HEK293 (cell line): ENCODE results near the gene CENPF.
A peak's percentile ranks its signal among the peaks of the same experiment; 100 is the strongest.

Source experiments
- CTCF ChIA-PET: fragments of 350-600 bp; formaldehyde crosslinking; extraction: SDS; loops from one replicate; lab custom pipeline; 2021; ENCODE audit warnings: antibody characterized with exemption; lab: Yijun Ruan, JAX
- POLR2A ChIA-PET: fragments of 300-600 bp; formaldehyde crosslinking; extraction: SDS; loops from one replicate; lab custom pipeline; 2020; ENCODE audit warnings: antibody characterized with exemption, inconsistent platforms; lab: Yijun Ruan, JAX
- H3K27ac ChIP-seq: fragments of 200-500 bp; sonication (Bioruptor generic); 2 replicates; pipeline ENCODE4 v1.5.1; 2014; ENCODE audit warnings: low read depth, low read length, control low read depth, inconsistent platforms; ENCODE audit errors: extremely low read depth
- H3K36me3 ChIP-seq, 2 experiments: fragments of 200-500 bp in 1 of 2; sonication (Bioruptor generic) in 1 of 2; 1 replicate in 1 of 2; 2 replicates in 1 of 2; pipeline ENCODE4 v1.5.1; 2014 to 2017; ENCODE audit warnings: inconsistent platforms in 2 of 2, low read length in 2 of 2; ENCODE audit not compliant: control insufficient read depth in 2 of 2, insufficient read depth in 1 of 2
- H3K4me1 ChIP-seq: fragments of 200-500 bp; sonication (Bioruptor generic); 2 replicates; pipeline ENCODE4 v1.5.1; 2014; ENCODE audit warnings: mild to moderate bottlenecking, low read length, inconsistent platforms; ENCODE audit not compliant: control insufficient read depth, insufficient read depth
- H3K4me3 ChIP-seq: 2 replicates; pipeline ENCODE4 v1.5.1; 2011; ENCODE audit warnings: low read depth, mild to moderate bottlenecking, control low read depth, low read length, moderate library complexity
- H3K9me3 ChIP-seq: fragments of 200-500 bp; sonication (Bioruptor generic); 2 replicates; pipeline ENCODE4 v1.5.1; 2014; ENCODE audit warnings: low read depth, low read length, inconsistent platforms; ENCODE audit not compliant: control insufficient read depth, insufficient read depth
- BCL11B ChIP-seq: fragments of 450-650 bp; formaldehyde crosslinking; IDR thresholded peaks from 2 replicates; pipeline ENCODE4 v1.5.1; 2016; ENCODE audit warnings: low read depth, missing biosample characterization, missing genetic modification characterization
- MEIS1 ChIP-seq: sonication (generic); formaldehyde crosslinking; IDR thresholded peaks from 2 replicates; pipeline ENCODE4 v1.8.1; 2022; ENCODE audit warnings: missing genetic modification reagents, mild to moderate bottlenecking, borderline replicate concordance
- PRDM1 ChIP-seq: fragments of 450-650 bp; formaldehyde crosslinking; IDR thresholded peaks from 2 replicates; pipeline ENCODE4; 2016; ENCODE audit warnings: missing biosample characterization, missing genetic modification characterization
- TRIM28 ChIP-seq: IDR thresholded peaks from 2 replicates; pipeline ENCODE4 v1.6.1; 2011; ENCODE audit warnings: low read length, control low read depth, borderline replicate concordance
- ZBTB21 ChIP-seq: fragments of 450-650 bp; formaldehyde crosslinking; IDR thresholded peaks from 2 replicates; pipeline ENCODE4 v1.5.1; 2017; ENCODE audit warnings: missing biosample characterization, missing genetic modification characterization
- ZNF202 ChIP-seq: fragments of 450-650 bp; formaldehyde crosslinking; IDR thresholded peaks from 2 replicates; pipeline ENCODE4 v1.5.1; 2016; ENCODE audit warnings: missing biosample characterization, missing genetic modification characterization, borderline replicate concordance
- ZNF223 ChIP-seq: fragments of 450-650 bp; formaldehyde crosslinking; IDR thresholded peaks from 2 replicates; pipeline ENCODE4 v1.5.1; 2016; ENCODE audit warnings: missing biosample characterization, missing genetic modification characterization
- ZNF248 ChIP-seq: fragments of 450-650 bp; formaldehyde crosslinking; IDR thresholded peaks from 2 replicates; pipeline ENCODE4 v1.5.1; 2017; ENCODE audit warnings: missing biosample characterization, missing genetic modification characterization
- ZNF350 ChIP-seq: fragments of 450-650 bp; formaldehyde crosslinking; IDR thresholded peaks from 2 replicates; pipeline ENCODE4 v1.5.0; 2017; ENCODE audit warnings: missing biosample characterization, mild to moderate bottlenecking, missing genetic modification characterization
- ZNF37A ChIP-seq: fragments of 450-650 bp; IDR thresholded peaks from 2 replicates; pipeline ENCODE4 v1.5.1; 2018; ENCODE audit warnings: missing biosample characterization, missing genetic modification characterization
- ZNF449 ChIP-seq: fragments of 450-650 bp; formaldehyde crosslinking; IDR thresholded peaks from 2 replicates; pipeline ENCODE4 v1.5.1; 2017; ENCODE audit warnings: missing biosample characterization, mild to moderate bottlenecking, missing genetic modification characterization, moderate library complexity
- ZNF473 ChIP-seq: fragments of 450-650 bp; formaldehyde crosslinking; IDR thresholded peaks from 2 replicates; pipeline ENCODE4 v1.5.1; 2017; ENCODE audit warnings: missing biosample characterization, missing genetic modification characterization
- ZNF521 ChIP-seq: fragments of 450-650 bp; formaldehyde crosslinking; IDR thresholded peaks from 2 replicates; pipeline ENCODE4 v1.5.1; 2017; ENCODE audit warnings: missing biosample characterization, mild to moderate bottlenecking, missing genetic modification characterization
- ZNF529 ChIP-seq: fragments of 450-650 bp; formaldehyde crosslinking; IDR thresholded peaks from 2 replicates; pipeline ENCODE4 v1.5.1; 2017; ENCODE audit warnings: missing genetic modification characterization, missing biosample characterization; ENCODE audit not compliant: insufficient replicate concordance
- ZNF549 ChIP-seq: fragments of 450-650 bp; IDR thresholded peaks from 2 replicates; pipeline ENCODE4 v1.5.1; 2018; ENCODE audit warnings: missing biosample characterization, missing genetic modification characterization, mild to moderate bottlenecking, inconsistent platforms, moderate library complexity
- ZNF654 ChIP-seq: fragments of 450-650 bp; formaldehyde crosslinking; IDR thresholded peaks from 2 replicates; pipeline ENCODE4 v1.5.1; 2016; ENCODE audit warnings: low read depth, missing biosample characterization, missing genetic modification characterization
- ZNF792 ChIP-seq: fragments of 450-650 bp; formaldehyde crosslinking; IDR thresholded peaks from 2 replicates; pipeline ENCODE4 v1.5.1; 2016; ENCODE audit warnings: missing biosample characterization, missing genetic modification characterization
- TF ChIP-seq, protein P1 (sequence below): fragments of 450-650 bp; formaldehyde crosslinking; IDR thresholded peaks from 2 replicates; pipeline ENCODE4 v1.5.1; 2016; ENCODE audit warnings: missing biosample characterization, missing genetic modification characterization
- TF ChIP-seq, protein P2 (sequence below): fragments of 450-650 bp; formaldehyde crosslinking; optimal IDR thresholded peaks from 2 replicates; pipeline ENCODE3; 2016; ENCODE audit warnings: missing biosample characterization, mild to moderate bottlenecking, missing genetic modification characterization
- TF ChIP-seq, protein P3 (sequence below): fragments of 450-650 bp; formaldehyde crosslinking; IDR thresholded peaks from 2 replicates; pipeline ENCODE4 v1.5.1; 2016; ENCODE audit warnings: missing biosample characterization, missing genetic modification characterization
- TF ChIP-seq, protein P4 (sequence below): fragments of 450-650 bp; formaldehyde crosslinking; IDR thresholded peaks from 2 replicates; pipeline ENCODE4; 2016; ENCODE audit warnings: missing biosample characterization, missing genetic modification characterization

The CENPF gene

DNA sequence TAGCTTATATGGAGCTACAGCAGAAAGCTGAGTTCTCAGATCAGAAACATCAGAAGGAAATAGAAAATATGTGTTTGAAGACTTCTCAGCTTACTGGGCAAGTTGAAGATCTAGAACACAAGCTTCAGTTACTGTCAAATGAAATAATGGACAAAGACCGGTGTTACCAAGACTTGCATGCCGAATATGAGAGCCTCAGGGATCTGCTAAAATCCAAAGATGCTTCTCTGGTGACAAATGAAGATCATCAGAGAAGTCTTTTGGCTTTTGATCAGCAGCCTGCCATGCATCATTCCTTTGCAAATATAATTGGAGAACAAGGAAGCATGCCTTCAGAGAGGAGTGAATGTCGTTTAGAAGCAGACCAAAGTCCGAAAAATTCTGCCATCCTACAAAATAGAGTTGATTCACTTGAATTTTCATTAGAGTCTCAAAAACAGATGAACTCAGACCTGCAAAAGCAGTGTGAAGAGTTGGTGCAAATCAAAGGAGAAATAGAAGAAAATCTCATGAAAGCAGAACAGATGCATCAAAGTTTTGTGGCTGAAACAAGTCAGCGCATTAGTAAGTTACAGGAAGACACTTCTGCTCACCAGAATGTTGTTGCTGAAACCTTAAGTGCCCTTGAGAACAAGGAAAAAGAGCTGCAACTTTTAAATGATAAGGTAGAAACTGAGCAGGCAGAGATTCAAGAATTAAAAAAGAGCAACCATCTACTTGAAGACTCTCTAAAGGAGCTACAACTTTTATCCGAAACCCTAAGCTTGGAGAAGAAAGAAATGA lies 37.6 kb downstream of the CENPF start:
- no peak overlapping the region for H3K4me3 ChIP-seq
- no peaks in the 10 kb centered on the region for H3K4me1 ChIP-seq
- H3K9me3 ChIP-seq = no peaks in the 10 kb centered on the region
- ChIA-PET CTCF (interaction anchor here (1.2 kb wide), 1 partner anchor 12 kb away, joined by 9 read pairs; no protein-coding TSS in a partner anchor), POLR2A (no interaction called here)
- no peak overlapping the region for H3K27ac ChIP-seq
- TF ChIP-seq BCL11B (tag by site-specific recombination) (no peak), ZNF792 (no peak), ZNF223 (tag by site-specific recombination) (no peak)
- TF ChIP-seq, protein P1, sequence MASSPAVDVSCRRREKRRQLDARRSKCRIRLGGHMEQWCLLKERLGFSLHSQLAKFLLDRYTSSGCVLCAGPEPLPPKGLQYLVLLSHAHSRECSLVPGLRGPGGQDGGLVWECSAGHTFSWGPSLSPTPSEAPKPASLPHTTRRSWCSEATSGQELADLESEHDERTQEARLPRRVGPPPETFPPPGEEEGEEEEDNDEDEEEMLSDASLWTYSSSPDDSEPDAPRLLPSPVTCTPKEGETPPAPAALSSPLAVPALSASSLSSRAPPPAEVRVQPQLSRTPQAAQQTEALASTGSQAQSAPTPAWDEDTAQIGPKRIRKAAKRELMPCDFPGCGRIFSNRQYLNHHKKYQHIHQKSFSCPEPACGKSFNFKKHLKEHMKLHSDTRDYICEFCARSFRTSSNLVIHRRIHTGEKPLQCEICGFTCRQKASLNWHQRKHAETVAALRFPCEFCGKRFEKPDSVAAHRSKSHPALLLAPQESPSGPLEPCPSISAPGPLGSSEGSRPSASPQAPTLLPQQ (tag by site-specific recombination) = no peak
- H3K36me3 ChIP-seq = peaks cover 35 to 97% of the 10 kb centered on the region in 2 experiments; a peak in 2 of 3 replicates

- ChIA-PET CTCF (interaction anchor here (0.6 to 1.2 kb wide), 2 partner anchors 13 to 406 kb away, joined by 5 to 9 read pairs; no protein-coding TSS in a partner anchor), POLR2A (no interaction called here)
- H3K9me3 ChIP-seq = no peaks in the 10 kb centered on the region
- H3K36me3 ChIP-seq = peaks cover 35 to 97% of the 10 kb centered on the region in 2 experiments; a peak in 2 of 3 replicates
- H3K4me3 ChIP-seq = no peak overlapping the region
- H3K4me1 ChIP-seq = no peaks in the 10 kb centered on the region
- H3K27ac ChIP-seq = no peak overlapping the region
- TF ChIP-seq, protein P2, sequence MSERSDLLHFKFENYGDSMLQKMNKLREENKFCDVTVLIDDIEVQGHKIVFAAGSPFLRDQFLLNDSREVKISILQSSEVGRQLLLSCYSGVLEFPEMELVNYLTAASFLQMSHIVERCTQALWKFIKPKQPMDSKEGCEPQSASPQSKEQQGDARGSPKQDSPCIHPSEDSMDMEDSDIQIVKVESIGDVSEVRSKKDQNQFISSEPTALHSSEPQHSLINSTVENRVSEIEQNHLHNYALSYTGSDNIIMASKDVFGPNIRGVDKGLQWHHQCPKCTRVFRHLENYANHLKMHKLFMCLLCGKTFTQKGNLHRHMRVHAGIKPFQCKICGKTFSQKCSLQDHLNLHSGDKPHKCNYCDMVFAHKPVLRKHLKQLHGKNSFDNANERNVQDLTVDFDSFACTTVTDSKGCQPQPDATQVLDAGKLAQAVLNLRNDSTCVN = no peak
- TF ChIP-seq ZBTB21 (tag by site-specific recombination) (no peak), PRDM1 (tag by site-specific recombination) (0 out of 2 replicates have a peak, but pooled peaks have one; percentile 13)
These were observed 38.4 kb downstream of the CENPF start for GRCh38 chr1:214641214-214641895.

DNA sequence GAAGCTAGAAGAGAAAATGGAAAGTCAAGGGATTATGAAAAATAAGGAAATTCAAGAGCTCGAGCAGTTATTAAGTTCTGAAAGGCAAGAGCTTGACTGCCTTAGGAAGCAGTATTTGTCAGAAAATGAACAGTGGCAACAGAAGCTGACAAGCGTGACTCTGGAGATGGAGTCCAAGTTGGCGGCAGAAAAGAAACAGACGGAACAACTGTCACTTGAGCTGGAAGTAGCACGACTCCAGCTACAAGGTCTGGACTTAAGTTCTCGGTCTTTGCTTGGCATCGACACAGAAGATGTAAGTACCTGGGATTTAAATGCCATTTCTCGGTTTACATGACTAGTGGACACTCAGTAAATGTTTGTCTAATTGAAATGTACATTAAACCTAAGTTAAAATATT lies 40.0 kb downstream of the CENPF start:
- Histone ChIP-seq H3K36me3 (peaks cover 33 to 95% of the 10 kb centered on the region in 2 experiments; a peak in 2 of 3 replicates), H3K27ac (no peak overlapping the region), H3K4me1 (no peaks in the 10 kb centered on the region), H3K9me3 (no peaks in the 10 kb centered on the region), H3K4me3 (no peak overlapping the region)
- POLR2A ChIA-PET = no interaction called here
- TF ChIP-seq, protein P3, sequence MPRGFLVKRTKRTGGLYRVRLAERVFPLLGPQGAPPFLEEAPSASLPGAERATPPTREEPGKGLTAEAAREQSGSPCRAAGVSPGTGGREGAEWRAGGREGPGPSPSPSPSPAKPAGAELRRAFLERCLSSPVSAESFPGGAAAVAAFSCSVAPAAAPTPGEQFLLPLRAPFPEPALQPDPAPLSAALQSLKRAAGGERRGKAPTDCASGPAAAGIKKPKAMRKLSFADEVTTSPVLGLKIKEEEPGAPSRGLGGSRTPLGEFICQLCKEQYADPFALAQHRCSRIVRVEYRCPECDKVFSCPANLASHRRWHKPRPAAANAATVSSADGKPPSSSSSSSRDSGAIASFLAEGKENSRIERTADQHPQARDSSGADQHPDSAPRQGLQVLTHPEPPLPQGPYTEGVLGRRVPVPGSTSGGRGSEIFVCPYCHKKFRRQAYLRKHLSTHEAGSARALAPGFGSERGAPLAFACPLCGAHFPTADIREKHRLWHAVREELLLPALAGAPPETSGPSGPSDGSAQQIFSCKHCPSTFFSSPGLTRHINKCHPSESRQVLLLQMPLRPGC = no peak
- TF ChIP-seq ZNF549 (tag by site-specific recombination) (no peak), ZNF473 (no peak), ZNF654 (no peak), ZNF350 (no peak), ZNF521 (tag by site-specific recombination) (no peak), ZNF529 (tag by site-specific recombination) (no peak), TRIM28 (no peak), PRDM1 (tag by site-specific recombination) (no peak), ZNF248 (no peak), ZNF449 (tag by site-specific recombination) (no peak), ZNF37A (tag by site-specific recombination) (no peak), ZNF202 (tag by site-specific recombination) (no peak), MEIS1 (CRISPR knock-in tag) (no peak)
- TF ChIP-seq, protein P4, sequence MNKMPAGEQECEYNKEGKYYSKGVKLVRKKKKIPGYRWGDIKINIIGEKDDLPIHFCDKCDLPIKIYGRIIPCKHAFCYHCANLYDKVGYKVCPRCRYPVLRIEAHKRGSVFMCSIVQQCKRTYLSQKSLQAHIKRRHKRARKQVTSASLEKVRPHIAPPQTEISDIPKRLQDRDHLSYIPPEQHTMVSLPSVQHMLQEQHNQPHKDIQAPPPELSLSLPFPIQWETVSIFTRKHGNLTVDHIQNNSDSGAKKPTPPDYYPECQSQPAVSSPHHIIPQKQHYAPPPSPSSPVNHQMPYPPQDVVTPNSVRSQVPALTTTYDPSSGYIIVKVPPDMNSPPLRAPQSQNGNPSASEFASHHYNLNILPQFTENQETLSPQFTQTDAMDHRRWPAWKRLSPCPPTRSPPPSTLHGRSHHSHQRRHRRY = no peak
- CTCF ChIA-PET = interaction anchor here (1.0 kb wide), 1 partner anchor 433 kb away, joined by 3 read pairs; no protein-coding TSS in a partner anchor
